Kasumi-1 (cell line): Measurements from ENCODE around the gene DNAH9.

Experiments
- DNase-seq, 2 experiments: peaks; one replicate each; lab custom pipeline; 2025; lab: John Stamatoyannopoulos, UW

The DNAH9 gene

GRCh38 chr17:11981862-11982261 is 383.6 kb downstream of the DNAH9 start:
- DNase-seq = no peak

- no peak for DNase-seq
Measured at GRCh38 chr17:11986179-11986941, 388.1 kb downstream of the DNAH9 start.

GRCh38 chr17:11986942-11987329 is 388.7 kb downstream of the DNAH9 start:
- peak; percentile 3 to 10 for DNase-seq

- no peak for DNase-seq
Measured at GRCh38 chr17:11990363-11990983, 392.2 kb downstream of the DNAH9 start.

- no peak for DNase-seq
Measured at GRCh38 chr17:11991461-11991860, 393.2 kb downstream of the DNAH9 start.

GRCh38 chr17:11996722-11997146 is 398.5 kb downstream of the DNAH9 start:
- peak; percentile 25 to 51 for DNase-seq

- DNase-seq = peak; percentile 65 to 67
Measured at GRCh38 chr17:11997147-11997971, 399.1 kb downstream of the DNAH9 start, which contains the start of gene ZNF18. Gene ZNF18 (minus strand): TSS chr17:11997475. CDS start chr17:11992829, 4,646 bp downstream.

- no peak for DNase-seq
Measured at GRCh38 chr17:11997972-11998233, 399.6 kb downstream of the DNAH9 start.

GRCh38 chr17:11999696-12000095 is 401.4 kb downstream of the DNAH9 start:
- DNase-seq = no peak

GRCh38 chr17:12007466-12007865 is 409.2 kb downstream of the DNAH9 start:
- no peak for DNase-seq
